PC-9 (cell line): ENCODE results near the gene ZYG11B.

ENCODE experiments used
- EZH2 ChIP-seq: fragments of 200-600 bp; sonication (generic); IDR thresholded peaks from 2 replicates; pipeline ENCODE4 v1.8.0; 2017; ENCODE audit warnings: antibody characterized with exemption, low read depth
- TF ChIP-seq, protein P1 (sequence below): fragments of 200-600 bp; sonication (generic); conservative IDR thresholded peaks from 2 replicates; pipeline ENCODE4 v1.6.1; 2017; ENCODE audit warnings: mixed run types, antibody characterized with exemption, mild to moderate bottlenecking, moderate library complexity

DNA sequence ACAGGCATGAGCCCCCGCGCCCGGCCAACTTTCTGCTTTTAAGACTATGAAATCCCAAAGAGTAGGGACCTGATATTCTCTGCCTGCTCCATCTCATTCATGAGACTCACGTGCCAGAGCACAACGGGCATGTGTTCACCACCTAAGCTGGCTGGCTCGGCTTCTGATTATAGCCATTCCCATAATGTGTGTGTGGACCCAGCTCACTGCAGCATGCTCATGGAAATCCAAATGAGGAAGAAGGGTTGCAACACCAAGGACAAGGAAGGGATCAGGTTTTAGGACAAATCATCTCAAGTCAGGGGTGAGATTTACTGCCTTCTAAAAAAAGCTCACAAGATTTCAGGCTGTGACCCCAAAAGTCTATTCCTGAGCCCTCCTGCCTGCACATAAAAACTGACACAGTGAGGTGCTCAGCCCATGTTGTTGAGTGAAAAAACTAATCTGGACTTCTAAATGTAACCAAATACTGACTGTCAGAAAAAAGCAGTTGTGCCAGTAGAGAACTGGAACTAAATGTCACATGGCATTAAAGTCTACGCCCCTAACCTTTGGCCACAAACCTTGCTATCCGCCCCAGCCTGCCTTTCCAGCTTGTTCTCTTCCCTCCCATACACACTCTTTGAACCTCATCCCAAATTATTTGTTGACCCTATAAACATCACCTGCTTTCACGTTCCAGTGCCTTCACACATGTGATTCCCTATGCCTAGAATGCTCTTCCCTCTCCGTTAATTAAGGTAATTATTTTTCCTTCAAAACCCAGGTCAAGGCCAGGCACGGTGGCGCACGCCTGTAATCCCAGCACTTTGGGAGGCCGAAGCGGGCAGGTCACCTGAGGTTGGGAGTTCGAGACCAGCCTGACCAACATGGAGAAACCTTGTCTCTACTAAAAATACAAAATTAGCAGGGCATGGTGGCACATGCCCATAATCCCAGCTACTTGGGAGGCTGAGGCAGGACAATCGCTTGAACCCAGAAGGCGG is 19.0 kb upstream of the ZYG11B start:
- TF ChIP-seq, protein P1, sequence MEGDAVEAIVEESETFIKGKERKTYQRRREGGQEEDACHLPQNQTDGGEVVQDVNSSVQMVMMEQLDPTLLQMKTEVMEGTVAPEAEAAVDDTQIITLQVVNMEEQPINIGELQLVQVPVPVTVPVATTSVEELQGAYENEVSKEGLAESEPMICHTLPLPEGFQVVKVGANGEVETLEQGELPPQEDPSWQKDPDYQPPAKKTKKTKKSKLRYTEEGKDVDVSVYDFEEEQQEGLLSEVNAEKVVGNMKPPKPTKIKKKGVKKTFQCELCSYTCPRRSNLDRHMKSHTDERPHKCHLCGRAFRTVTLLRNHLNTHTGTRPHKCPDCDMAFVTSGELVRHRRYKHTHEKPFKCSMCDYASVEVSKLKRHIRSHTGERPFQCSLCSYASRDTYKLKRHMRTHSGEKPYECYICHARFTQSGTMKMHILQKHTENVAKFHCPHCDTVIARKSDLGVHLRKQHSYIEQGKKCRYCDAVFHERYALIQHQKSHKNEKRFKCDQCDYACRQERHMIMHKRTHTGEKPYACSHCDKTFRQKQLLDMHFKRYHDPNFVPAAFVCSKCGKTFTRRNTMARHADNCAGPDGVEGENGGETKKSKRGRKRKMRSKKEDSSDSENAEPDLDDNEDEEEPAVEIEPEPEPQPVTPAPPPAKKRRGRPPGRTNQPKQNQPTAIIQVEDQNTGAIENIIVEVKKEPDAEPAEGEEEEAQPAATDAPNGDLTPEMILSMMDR = no peak
- TF ChIP-seq EZH2 = no peak
